WTC11 (cell line): ENCODE measurements around the gene NWD2. TPM values are rescaled to one million over a fixed set of nuclear protein-coding genes. Genes with fewer than 3 reads are reported as not detected.

ENCODE experiments used
- ATAC-seq: fragments of 200-7000 bp; cut with Tn5 transposase; 2 replicates; pipeline ENCODE4 v1.10.0; 2021; ENCODE audit warnings: mild to moderate bottlenecking, moderate library complexity
- CTCF ChIA-PET: fragments of 300-600 bp; sonication (Branson Sonifier 250); formaldehyde crosslinking; loops from one replicate; lab custom pipeline; 2021; ENCODE audit warnings: antibody characterized with exemption; lab: Charles Lee
- POLR2A ChIA-PET: fragments of 350-600 bp; sonication (Branson Sonifier 250); formaldehyde crosslinking; loops from one replicate; lab custom pipeline; 2021; ENCODE audit warnings: antibody characterized with exemption; lab: Charles Lee
- DNase-seq: peaks from one replicate; pipeline ENCODE4 v3.0.0; 2021; ENCODE audit warnings: low spot score
- H3K27ac Mint-ChIP-seq: 2 replicates; pipeline ENCODE4 v1.8.0; 2021; ENCODE audit warnings: mixed read lengths
- H3K27me3 Mint-ChIP-seq: 2 replicates; pipeline ENCODE4 v1.8.0; 2021; ENCODE audit warnings: low read depth, mild to moderate bottlenecking, moderate library complexity, mixed read lengths
- H3K36me3 Mint-ChIP-seq: 2 replicates; pipeline ENCODE4 v1.8.0; 2021; ENCODE audit warnings: mixed read lengths
- H3K4me1 Mint-ChIP-seq: 2 replicates; pipeline ENCODE4 v1.8.0; 2022; ENCODE audit warnings: mixed read lengths
- H3K4me3 Mint-ChIP-seq: 2 replicates; pipeline ENCODE4 v1.8.0; 2021; ENCODE audit warnings: mild to moderate bottlenecking, moderate library complexity, mixed read lengths
- H3K9me3 Mint-ChIP-seq: 2 replicates; pipeline ENCODE4 v1.8.0; 2021; ENCODE audit warnings: mixed read lengths
- AFF4 ChIP-seq: sonication (generic); formaldehyde crosslinking; IDR thresholded peaks from 2 replicates; pipeline ENCODE4 v1.8.1; 2023; ENCODE audit warnings: mild to moderate bottlenecking, missing genetic modification reagents, borderline replicate concordance
- CBFB ChIP-seq: sonication (generic); formaldehyde crosslinking; IDR thresholded peaks from 2 replicates; pipeline ENCODE4 v1.8.1; 2022; ENCODE audit warnings: mild to moderate bottlenecking, low read depth, missing genetic modification reagents
- CREM ChIP-seq: sonication (generic); formaldehyde crosslinking; IDR thresholded peaks from 2 replicates; pipeline ENCODE4 v1.8.1; 2022; ENCODE audit warnings: mild to moderate bottlenecking, missing genetic modification reagents, moderate library complexity
- FOXJ3 ChIP-seq: sonication (generic); formaldehyde crosslinking; IDR thresholded peaks from 2 replicates; pipeline ENCODE4 v1.9.0; 2021; ENCODE audit warnings: missing genetic modification reagents, mild to moderate bottlenecking, borderline replicate concordance
- GRHL2 ChIP-seq: fragments of 250-450 bp; sonication (Bioruptor Pico); IDR thresholded peaks from 2 replicates; pipeline ENCODE4 v1.8.0; 2022; ENCODE audit warnings: mild to moderate bottlenecking, moderate library complexity; ENCODE audit not compliant: insufficient replicate concordance, severe bottlenecking
- SMAD3 ChIP-seq: sonication (generic); formaldehyde crosslinking; IDR thresholded peaks from 2 replicates; pipeline ENCODE4 v1.8.0; 2022; ENCODE audit warnings: missing genetic modification reagents, mild to moderate bottlenecking, borderline replicate concordance
- TEAD1 ChIP-seq: sonication (generic); formaldehyde crosslinking; IDR thresholded peaks from 2 replicates; pipeline ENCODE4 v1.8.0; 2022; ENCODE audit warnings: mild to moderate bottlenecking, missing genetic modification reagents
- ZNF232 ChIP-seq: sonication (generic); formaldehyde crosslinking; IDR thresholded peaks from 2 replicates; pipeline ENCODE4 v1.8.0; 2022; ENCODE audit warnings: mild to moderate bottlenecking, missing genetic modification reagents
- ZNF512 ChIP-seq: sonication (generic); formaldehyde crosslinking; IDR thresholded peaks from 2 replicates; pipeline ENCODE4 v1.8.1; 2022; ENCODE audit warnings: missing genetic modification reagents, borderline replicate concordance
- total RNA-seq: library from RNA; stranded (reverse); gene quantifications from 3 replicates; pipeline ENCODE4 v1.2.3, GENCODE V29; 2021
- TF ChIP-seq, protein P1 (sequence below): sonication (generic); formaldehyde crosslinking; IDR thresholded peaks from 2 replicates; pipeline ENCODE4 v1.8.0; 2022; ENCODE audit warnings: mild to moderate bottlenecking, missing genetic modification reagents
- TF ChIP-seq, protein P2 (sequence below): sonication (generic); formaldehyde crosslinking; IDR thresholded peaks from 2 replicates; pipeline ENCODE4 v1.8.1; 2022; ENCODE audit warnings: mild to moderate bottlenecking, moderate library complexity, missing genetic modification reagents
- TF ChIP-seq, protein P3 (sequence below): fragments of 250-450 bp; sonication (Bioruptor Pico); IDR thresholded peaks from 2 replicates; pipeline ENCODE4 v1.9.0; 2021; ENCODE audit warnings: moderate library complexity, mild to moderate bottlenecking, inconsistent platforms, borderline replicate concordance
- TF ChIP-seq, protein P4 (sequence below): sonication (generic); formaldehyde crosslinking; IDR thresholded peaks from 2 replicates; pipeline ENCODE4 v1.8.1; 2022; ENCODE audit warnings: mild to moderate bottlenecking, missing genetic modification reagents, moderate library complexity, borderline replicate concordance

The NWD2 gene
- total RNA-seq, 1 experiment from 2014 or later, result 0.07 TPM

- TF ChIP-seq, protein P1, sequence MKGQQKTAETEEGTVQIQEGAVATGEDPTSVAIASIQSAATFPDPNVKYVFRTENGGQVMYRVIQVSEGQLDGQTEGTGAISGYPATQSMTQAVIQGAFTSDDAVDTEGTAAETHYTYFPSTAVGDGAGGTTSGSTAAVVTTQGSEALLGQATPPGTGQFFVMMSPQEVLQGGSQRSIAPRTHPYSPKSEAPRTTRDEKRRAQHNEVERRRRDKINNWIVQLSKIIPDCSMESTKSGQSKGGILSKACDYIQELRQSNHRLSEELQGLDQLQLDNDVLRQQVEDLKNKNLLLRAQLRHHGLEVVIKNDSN (CRISPR knock-in tag), result no peak
- TF ChIP-seq TEAD1, result no peak
- TF ChIP-seq, protein P2, sequence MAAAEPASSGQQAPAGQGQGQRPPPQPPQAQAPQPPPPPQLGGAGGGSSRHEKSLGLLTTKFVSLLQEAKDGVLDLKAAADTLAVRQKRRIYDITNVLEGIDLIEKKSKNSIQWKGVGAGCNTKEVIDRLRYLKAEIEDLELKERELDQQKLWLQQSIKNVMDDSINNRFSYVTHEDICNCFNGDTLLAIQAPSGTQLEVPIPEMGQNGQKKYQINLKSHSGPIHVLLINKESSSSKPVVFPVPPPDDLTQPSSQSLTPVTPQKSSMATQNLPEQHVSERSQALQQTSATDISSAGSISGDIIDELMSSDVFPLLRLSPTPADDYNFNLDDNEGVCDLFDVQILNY, result 0 out of 2 replicates have a peak, but pooled peaks have one; percentile 25
- no peak for TF ChIP-seq SMAD3
- no peak for TF ChIP-seq ZNF232
- TF ChIP-seq CBFB, result no peak
- no peak for TF ChIP-seq AFF4 (CRISPR knock-in tag)
Measured at GRCh38 chr4:37243722-37244582, 591 bp upstream of the NWD2 start (continued).

- peaks cover 24% of the 10 kb centered on the region for H3K4me1 Mint-ChIP-seq
- peaks cover 87% of the 10 kb centered on the region for H3K27me3 Mint-ChIP-seq
- peak overlapping the region; percentile 85 for H3K4me3 Mint-ChIP-seq
- POLR2A ChIA-PET, result no interaction called here
- DNase-seq, result peak; percentile 14
- peak; percentile 4 for ATAC-seq
- no peaks in the 10 kb centered on the region for H3K9me3 Mint-ChIP-seq
- TF ChIP-seq, protein P3, sequence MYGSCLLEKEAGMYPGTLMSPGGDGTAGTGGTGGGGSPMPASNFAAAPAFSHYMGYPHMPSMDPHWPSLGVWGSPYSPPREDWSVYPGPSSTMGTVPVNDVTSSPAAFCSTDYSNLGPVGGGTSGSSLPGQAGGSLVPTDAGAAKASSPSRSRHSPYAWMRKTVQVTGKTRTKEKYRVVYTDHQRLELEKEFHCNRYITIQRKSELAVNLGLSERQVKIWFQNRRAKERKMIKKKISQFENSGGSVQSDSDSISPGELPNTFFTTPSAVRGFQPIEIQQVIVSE, result no peak
- TF ChIP-seq GRHL2, result no peak
- no peak for TF ChIP-seq CREM (CRISPR knock-in tag)
- no peak for TF ChIP-seq FOXJ3 (CRISPR knock-in tag)
- TF ChIP-seq, protein P4, sequence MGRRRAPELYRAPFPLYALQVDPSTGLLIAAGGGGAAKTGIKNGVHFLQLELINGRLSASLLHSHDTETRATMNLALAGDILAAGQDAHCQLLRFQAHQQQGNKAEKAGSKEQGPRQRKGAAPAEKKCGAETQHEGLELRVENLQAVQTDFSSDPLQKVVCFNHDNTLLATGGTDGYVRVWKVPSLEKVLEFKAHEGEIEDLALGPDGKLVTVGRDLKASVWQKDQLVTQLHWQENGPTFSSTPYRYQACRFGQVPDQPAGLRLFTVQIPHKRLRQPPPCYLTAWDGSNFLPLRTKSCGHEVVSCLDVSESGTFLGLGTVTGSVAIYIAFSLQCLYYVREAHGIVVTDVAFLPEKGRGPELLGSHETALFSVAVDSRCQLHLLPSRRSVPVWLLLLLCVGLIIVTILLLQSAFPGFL, result no peak
- CTCF ChIA-PET, result interaction anchor here (0.9 to 2.8 kb wide), 8 partner anchors 8 to 142 kb away, joined by 3 to 55 read pairs (median 4); no protein-coding TSS in a partner anchor
- no peak overlapping the region for H3K27ac Mint-ChIP-seq
- no peaks in the 10 kb centered on the region for H3K36me3 Mint-ChIP-seq
Measured at GRCh38 chr4:37245391-37245954, 930 bp downstream of the NWD2 start.

DNA sequence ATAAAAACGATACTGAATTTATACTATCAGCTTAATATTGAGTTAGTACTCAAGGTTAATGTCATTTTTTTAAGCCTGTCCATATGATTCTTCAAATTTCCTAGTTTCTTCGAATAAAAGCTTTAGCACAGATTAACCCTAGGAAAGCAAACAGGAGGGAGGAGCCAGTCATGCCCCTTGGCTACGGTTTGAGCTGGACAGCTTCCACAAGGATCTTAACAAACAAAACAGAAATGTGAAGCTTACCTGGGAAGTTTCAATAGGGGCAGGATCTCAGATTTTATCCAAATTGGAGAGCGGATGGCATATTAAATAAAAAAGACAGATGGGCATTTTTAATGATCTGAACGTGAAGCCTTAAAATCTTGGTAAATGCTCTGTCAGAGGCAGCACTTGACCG, 2.3 kb downstream of the NWD2 start:
- ATAC-seq (no peak), DNase-seq (no peak)
- Mint-ChIP-seq H3K9me3 (no peaks in the 10 kb centered on the region), H3K4me1 (peaks cover 24% of the 10 kb centered on the region), H3K27me3 (peaks cover 76% of the 10 kb centered on the region), H3K36me3 (no peaks in the 10 kb centered on the region), H3K4me3 (no peak overlapping the region), H3K27ac (no peak overlapping the region)
- POLR2A ChIA-PET, result no interaction called here
- CTCF ChIA-PET, result no interaction called here
- no peak for TF ChIP-seq ZNF512 (CRISPR knock-in tag)
